ENCODE results near the gene FHIT.

Gene FHIT

DNA sequence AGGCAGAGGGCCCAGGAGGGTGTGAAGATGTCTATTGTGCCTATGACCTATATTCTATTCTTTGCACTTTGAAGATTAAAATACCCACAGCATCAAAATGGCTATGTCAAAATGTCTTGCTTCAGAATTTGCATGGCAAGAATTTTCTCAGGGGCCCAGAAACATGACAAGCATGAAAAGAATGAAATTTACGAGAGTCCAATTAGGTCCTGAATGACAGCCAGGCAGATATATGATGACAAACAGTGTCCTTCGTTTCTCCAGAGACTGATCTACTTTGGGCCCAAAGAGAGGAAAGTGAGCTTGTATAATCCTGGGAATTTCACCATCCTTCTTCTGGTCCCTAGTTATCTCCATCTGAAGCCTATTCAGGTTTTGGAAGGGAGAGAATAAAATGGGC is 609.9 kb downstream of the FHIT start:
- no peaks in the 10 kb centered on the region for H3K9me3 ChIP-seq (ENCODE audit: insufficient read depth, low read length)
- no peak overlapping the region for H2AFZ ChIP-seq (ENCODE audit: low read depth, low read length, severe bottlenecking)
- H3K4me2 ChIP-seq (ENCODE audit: low read depth, low read length, poor library complexity, severe bottlenecking) = no peak overlapping the region
- no peaks in the 10 kb centered on the region for H3K79me2 ChIP-seq (ENCODE audit: insufficient read depth, low read length)
- H3F3A ChIP-seq (ENCODE audit: insufficient read depth) = no peaks in the 10 kb centered on the region
- no peaks in the 10 kb centered on the region for H3K9me2 ChIP-seq (replicated peaks; ENCODE audit: insufficient read depth, low read length)
- H3K27ac ChIP-seq (ENCODE audit: low read depth, low read length) = no peak overlapping the region
- H3K9ac ChIP-seq (ENCODE audit: low read length) = no peak overlapping the region
- H3K27me3 ChIP-seq (ENCODE audit: low read length) = no peaks in the 10 kb centered on the region
- no peak overlapping the region for H3K4me3 ChIP-seq (ENCODE audit: insufficient read depth, low read length, poor library complexity, severe bottlenecking)
- H3K36me3 ChIP-seq (ENCODE audit: low read length) = no peaks in the 10 kb centered on the region
- TF ChIP-seq, protein P1, sequence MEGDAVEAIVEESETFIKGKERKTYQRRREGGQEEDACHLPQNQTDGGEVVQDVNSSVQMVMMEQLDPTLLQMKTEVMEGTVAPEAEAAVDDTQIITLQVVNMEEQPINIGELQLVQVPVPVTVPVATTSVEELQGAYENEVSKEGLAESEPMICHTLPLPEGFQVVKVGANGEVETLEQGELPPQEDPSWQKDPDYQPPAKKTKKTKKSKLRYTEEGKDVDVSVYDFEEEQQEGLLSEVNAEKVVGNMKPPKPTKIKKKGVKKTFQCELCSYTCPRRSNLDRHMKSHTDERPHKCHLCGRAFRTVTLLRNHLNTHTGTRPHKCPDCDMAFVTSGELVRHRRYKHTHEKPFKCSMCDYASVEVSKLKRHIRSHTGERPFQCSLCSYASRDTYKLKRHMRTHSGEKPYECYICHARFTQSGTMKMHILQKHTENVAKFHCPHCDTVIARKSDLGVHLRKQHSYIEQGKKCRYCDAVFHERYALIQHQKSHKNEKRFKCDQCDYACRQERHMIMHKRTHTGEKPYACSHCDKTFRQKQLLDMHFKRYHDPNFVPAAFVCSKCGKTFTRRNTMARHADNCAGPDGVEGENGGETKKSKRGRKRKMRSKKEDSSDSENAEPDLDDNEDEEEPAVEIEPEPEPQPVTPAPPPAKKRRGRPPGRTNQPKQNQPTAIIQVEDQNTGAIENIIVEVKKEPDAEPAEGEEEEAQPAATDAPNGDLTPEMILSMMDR (IDR thresholded peaks at IDR 0.05; ENCODE audit: insufficient read depth, low read length, poor library complexity, severe bottlenecking) = no peak
- no peak for TF ChIP-seq EZH2phosphoT487 (conservative IDR thresholded peaks at IDR 0.05; ENCODE audit: low read length)
- no peaks in the 10 kb centered on the region for H4K20me1 ChIP-seq (ENCODE audit: low read depth, low read length)

DNA sequence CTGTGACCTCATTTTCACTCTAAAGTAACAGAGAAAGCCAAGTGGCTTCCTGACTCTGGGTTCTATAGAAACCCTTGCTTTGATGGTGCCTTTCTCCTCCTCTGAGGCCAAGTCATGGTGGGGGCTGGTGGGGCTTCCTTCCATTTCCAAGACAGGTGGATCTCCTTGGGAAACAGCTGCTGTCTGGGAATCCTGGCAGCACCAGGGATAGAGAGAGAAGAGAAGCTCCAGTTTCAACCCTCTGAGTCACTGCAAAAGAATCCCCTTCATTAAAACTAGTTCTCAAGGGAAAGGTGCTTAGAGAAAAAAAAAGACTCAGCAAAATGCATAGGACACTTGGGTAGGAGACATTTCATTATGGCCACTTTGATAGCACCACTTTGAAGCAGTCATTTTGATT is 614.4 kb downstream of the FHIT start:
- TF ChIP-seq, protein P1 (IDR thresholded peaks at IDR 0.05; ENCODE audit: insufficient read depth, low read length, poor library complexity, severe bottlenecking) = no peak
- TF ChIP-seq EZH2phosphoT487 (conservative IDR thresholded peaks at IDR 0.05; ENCODE audit: low read length) = no peak
- H2AFZ ChIP-seq (ENCODE audit: low read depth, low read length, severe bottlenecking) = no peak overlapping the region
- H3K36me3 ChIP-seq (ENCODE audit: low read length) = no peaks in the 10 kb centered on the region

DNA sequence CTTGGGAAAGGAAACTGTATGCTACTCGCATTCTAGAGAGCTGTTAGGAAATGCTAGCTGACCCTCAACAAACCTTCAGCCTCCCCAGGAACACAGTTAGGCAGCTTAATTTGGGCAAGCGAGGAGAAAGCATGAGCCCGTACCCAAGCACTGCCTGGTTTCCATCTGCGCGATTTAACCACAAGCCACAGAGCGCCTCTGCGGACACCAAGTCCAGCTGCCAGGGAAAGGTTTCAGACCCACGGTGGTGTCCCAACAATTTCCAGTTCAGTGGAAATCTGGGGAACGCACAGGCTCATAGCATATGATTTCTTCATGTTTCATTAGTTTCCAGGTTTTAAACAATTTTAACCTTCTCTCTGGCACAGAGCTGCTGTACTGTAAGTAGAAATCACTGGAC is 617.6 kb downstream of the FHIT start:
- Histone ChIP-seq H3K79me2 (ENCODE audit: insufficient read depth, low read length) (no peaks in the 10 kb centered on the region), H3K4me3 (ENCODE audit: insufficient read depth, low read length, poor library complexity, severe bottlenecking) (no peak overlapping the region), H3K27ac (ENCODE audit: low read depth, low read length) (no peak overlapping the region), H3F3A (ENCODE audit: insufficient read depth) (no peaks in the 10 kb centered on the region), H3K9me2 (replicated peaks; ENCODE audit: insufficient read depth, low read length) (no peaks in the 10 kb centered on the region), H4K20me1 (ENCODE audit: low read depth, low read length) (no peaks in the 10 kb centered on the region), H3K36me3 (ENCODE audit: low read length) (no peaks in the 10 kb centered on the region), H3K9ac (ENCODE audit: low read length) (no peak overlapping the region), H3K9me3 (ENCODE audit: insufficient read depth, low read length) (no peaks in the 10 kb centered on the region), H2AFZ (ENCODE audit: low read depth, low read length, severe bottlenecking) (no peak overlapping the region), H3K4me2 (ENCODE audit: low read depth, low read length, poor library complexity, severe bottlenecking) (no peak overlapping the region), H3K27me3 (ENCODE audit: low read length) (no peaks in the 10 kb centered on the region)
- TF ChIP-seq EZH2phosphoT487 (conservative IDR thresholded peaks at IDR 0.05; ENCODE audit: low read length) = no peak
- TF ChIP-seq, protein P1 (IDR thresholded peaks at IDR 0.05; ENCODE audit: insufficient read depth, low read length, poor library complexity, severe bottlenecking) = no peak

More for the DNA sequence above, 614.4 kb downstream of the FHIT start:
- Histone ChIP-seq H3K4me2 (ENCODE audit: low read depth, low read length, poor library complexity, severe bottlenecking) (no peak overlapping the region), H3K79me2 (ENCODE audit: insufficient read depth, low read length) (no peaks in the 10 kb centered on the region), H3K27ac (ENCODE audit: low read depth, low read length) (no peak overlapping the region), H3K9me2 (replicated peaks; ENCODE audit: insufficient read depth, low read length) (no peaks in the 10 kb centered on the region), H3K4me3 (ENCODE audit: insufficient read depth, low read length, poor library complexity, severe bottlenecking) (no peak overlapping the region), H3K9me3 (ENCODE audit: insufficient read depth, low read length) (no peaks in the 10 kb centered on the region), H4K20me1 (ENCODE audit: low read depth, low read length) (no peaks in the 10 kb centered on the region), H3F3A (ENCODE audit: insufficient read depth) (no peaks in the 10 kb centered on the region), H3K27me3 (ENCODE audit: low read length) (no peaks in the 10 kb centered on the region), H3K9ac (ENCODE audit: low read length) (no peak overlapping the region)
